CD4-positive, alpha-beta memory T cell (primary cell): ENCODE results near the gene COL4A6. TPM values are rescaled to one million over a fixed set of nuclear protein-coding genes. Genes with fewer than 3 reads are reported as not detected.
A peak's percentile ranks its signal among the peaks of the same experiment; 100 is the strongest.
"Not testable (repeated sequence)": the region's sequence is repeated elsewhere in the genome, so short reads cannot be mapped to it uniquely, and the experiment has no call there.

Experiments used
- CTCF ChIA-PET: fragments of 350-600 bp; sonication (Branson Sonifier 250); formaldehyde crosslinking; loops from one replicate; lab custom pipeline; 2021; ENCODE audit warnings: inconsistent platforms; ENCODE audit not compliant: partially characterized antibody; lab: Charles Lee
- POLR2A ChIA-PET: fragments of 350-600 bp; sonication (Branson Sonifier 250); formaldehyde crosslinking; loops from one replicate; lab custom pipeline; 2021; ENCODE audit not compliant: partially characterized antibody; lab: Charles Lee
- DNase-seq, 5 donors: peaks; one replicate each; pipeline versions ENCODE4 v3.0.0 to v3.0.0-alpha.2; 2020 to 2022; ENCODE audit warnings: mixed read lengths in 1 of 5
- H3K27ac ChIP-seq: one replicate; pipeline ENCODE4 v1.7.0; 2013; ENCODE audit warnings: low read depth, low read length
- H3K27me3 ChIP-seq: 2 replicates; pipeline ENCODE4 v1.7.0; 2013; ENCODE audit warnings: mild to moderate bottlenecking, low read length, moderate library complexity; ENCODE audit not compliant: insufficient read depth
- H3K36me3 ChIP-seq: 2 replicates; pipeline ENCODE4 v1.7.0; 2013; ENCODE audit warnings: mild to moderate bottlenecking, low read length, moderate library complexity; ENCODE audit not compliant: insufficient read depth
- H3K4me1 ChIP-seq: 2 replicates; pipeline ENCODE4 v1.7.0; 2013; ENCODE audit warnings: mild to moderate bottlenecking, low read length, moderate library complexity; ENCODE audit not compliant: insufficient read depth
- H3K4me3 ChIP-seq, 2 donors: one replicate each; pipeline ENCODE4 v1.7.0; 2013; ENCODE audit warnings: low read length in 2 of 2, mild to moderate bottlenecking in 1 of 2
- H3K9me3 ChIP-seq, 2 donors: one replicate each; pipeline ENCODE4 v1.7.0; 2013; ENCODE audit warnings: low read length in 2 of 2, control low read depth in 1 of 2; ENCODE audit not compliant: control insufficient read depth in 1 of 2
- H3K27ac Mint-ChIP-seq, 7 donors: one replicate each; pipeline ENCODE4 v1.8.0; 2020 to 2021; ENCODE audit warnings: mixed read lengths in 7 of 7, mild to moderate bottlenecking in 6 of 7, inconsistent platforms in 3 of 7, moderate library complexity in 3 of 7
- H3K27me3 Mint-ChIP-seq, 2 donors: one replicate each; pipeline ENCODE4 v1.8.0; 2020 to 2021; ENCODE audit warnings: mixed read lengths in 2 of 2
- H3K36me3 Mint-ChIP-seq, 2 donors: one replicate each; pipeline ENCODE4 v1.8.0; 2020 to 2021; ENCODE audit warnings: mixed read lengths in 2 of 2, inconsistent platforms in 1 of 2, mild to moderate bottlenecking in 1 of 2
- H3K4me1 Mint-ChIP-seq, 4 donors: one replicate each; pipeline ENCODE4 v1.8.0; 2020 to 2021; ENCODE audit warnings: mixed read lengths in 4 of 4, mild to moderate bottlenecking in 1 of 4
- H3K4me3 Mint-ChIP-seq, 8 donors: one replicate each; pipeline ENCODE4 v1.8.0; 2020 to 2021; ENCODE audit warnings: mixed read lengths in 8 of 8, mild to moderate bottlenecking in 7 of 8, moderate library complexity in 6 of 8, inconsistent platforms in 3 of 8
- H3K9me3 Mint-ChIP-seq, 8 donors: one replicate each; pipeline ENCODE4 v1.8.0; 2020 to 2021; ENCODE audit warnings: mixed read lengths in 8 of 8, mild to moderate bottlenecking in 5 of 8, inconsistent platforms in 3 of 8, moderate library complexity in 1 of 8
- intact Hi-C: fragments of 100-400 bp; cut with micrococcal nuclease; formaldehyde crosslinking; loops from one replicate; pipeline ENCODE4 v1.15.1; 2023
- polyA plus RNA-seq, 2 donors: library from polyadenylated mRNA; unstranded; fragments of 300-500 nt; fragmentation: Illumina TruSeq; gene quantifications; one replicate each; pipeline ENCODE4 v1.2.3, GENCODE V29; 2021
- total RNA-seq, 2 experiments: library from RNA; stranded (reverse); gene quantifications; one replicate each; pipeline ENCODE4 v1.2.3, GENCODE V29; 2021

The COL4A6 gene
- total RNA-seq (not detected), polyA plus RNA-seq (not detected)

- Histone ChIP-seq H3K27ac (no peak within 1 kb of the TSS), H3K27me3 (no peaks in the 10 kb centered on the region), H3K9me3 (no peaks in the 10 kb centered on the region), H3K36me3 (no peaks in the 10 kb centered on the region), H3K4me1 (no peaks in the 10 kb centered on the region), H3K4me3 (no peak within 1 kb of the TSS)
- intact Hi-C loops = no loop called here
- Mint-ChIP-seq H3K4me3 (peak within 1 kb of the TSS in 7 of 8 donors; percentile 29 to 79 (median 69)), H3K4me1 (peaks cover 0 to 14% (median 4%) of the 10 kb centered on the region in 4 donors), H3K27me3 (peaks cover 7 to 18% of the 10 kb centered on the region in 2 donors), H3K36me3 (no peaks in the 10 kb centered on the region), H3K9me3 (no peaks in the 10 kb centered on the region), H3K27ac (no peak within 1 kb of the TSS)
- ChIA-PET CTCF (no interaction called here), POLR2A (no interaction called here)
- DNase-seq = no peak
Measured at GRCh38 chrX:108438110-108438623, at the start of gene COL4A6. Gene COL4A6 (minus strand): TSS chrX:108438422. CDS start chrX:108438196, 226 bp downstream.

GRCh38 chrX:108485960-108486359 is 47.7 kb upstream of the COL4A6 start:
- Histone ChIP-seq H3K4me3 (no peak overlapping the region), H3K36me3 (no peaks in the 10 kb centered on the region), H3K4me1 (no peaks in the 10 kb centered on the region), H3K27me3 (no peaks in the 10 kb centered on the region), H3K9me3 (no peaks in the 10 kb centered on the region), H3K27ac (no peak overlapping the region)
- DNase-seq = no peak
- ChIA-PET CTCF (no interaction called here), POLR2A (no interaction called here)
- Mint-ChIP-seq H3K4me3 (no peak overlapping the region), H3K36me3 (no peaks in the 10 kb centered on the region), H3K9me3 (peaks cover 0 to 3% (median 0%) of the 10 kb centered on the region in 8 donors), H3K27ac (no peak overlapping the region), H3K27me3 (no peaks in the 10 kb centered on the region), H3K4me1 (no peaks in the 10 kb centered on the region)
- intact Hi-C loops = no loop called here

GRCh38 chrX:108484251-108484650 is 46.0 kb upstream of the COL4A6 start:
- no peaks in the 10 kb centered on the region for H3K9me3 ChIP-seq
- no peak for DNase-seq
- no peaks in the 10 kb centered on the region for H3K36me3 Mint-ChIP-seq
- ChIA-PET CTCF (no interaction called here), POLR2A (no interaction called here)
- no peaks in the 10 kb centered on the region for H3K4me1 ChIP-seq
- no peak overlapping the region for H3K27ac ChIP-seq
- H3K27ac Mint-ChIP-seq = no peak overlapping the region
- no peak overlapping the region for H3K4me3 Mint-ChIP-seq
- no peaks in the 10 kb centered on the region for H3K4me1 Mint-ChIP-seq
- H3K27me3 ChIP-seq = no peaks in the 10 kb centered on the region
- H3K4me3 ChIP-seq = no peak overlapping the region
- H3K36me3 ChIP-seq = no peaks in the 10 kb centered on the region
- H3K9me3 Mint-ChIP-seq = peaks cover 0 to 3% (median 0%) of the 10 kb centered on the region in 8 donors
- no peaks in the 10 kb centered on the region for H3K27me3 Mint-ChIP-seq
- intact Hi-C loops = no loop called here

- not testable (repeated sequence) for H3K27me3 Mint-ChIP-seq, H3K4me3 Mint-ChIP-seq, H3K27ac Mint-ChIP-seq
Measured at GRCh38 chrX:108481528-108481927, 43.3 kb upstream of the COL4A6 start.

GRCh38 chrX:108473979-108474378 is 35.8 kb upstream of the COL4A6 start:
- no peak for DNase-seq
- POLR2A ChIA-PET = no interaction called here
- Mint-ChIP-seq H3K4me3 (no peak overlapping the region), H3K9me3 (peaks cover 0 to 5% (median 0%) of the 10 kb centered on the region in 8 donors), H3K27me3 (peaks cover 0 to 2% of the 10 kb centered on the region in 2 donors), H3K4me1 (no peaks in the 10 kb centered on the region), H3K36me3 (no peaks in the 10 kb centered on the region), H3K27ac (no peak overlapping the region)
- CTCF ChIA-PET = no interaction called here
- Histone ChIP-seq H3K36me3 (no peaks in the 10 kb centered on the region), H3K4me1 (no peaks in the 10 kb centered on the region), H3K27me3 (no peaks in the 10 kb centered on the region), H3K4me3 (no peak overlapping the region), H3K9me3 (no peaks in the 10 kb centered on the region), H3K27ac (no peak overlapping the region)
- intact Hi-C loops = no loop called here

More at GRCh38 chrX:108481528-108481927, 43.3 kb upstream of the COL4A6 start:
- DNase-seq, H3K4me1 Mint-ChIP-seq, intact Hi-C loops, H3K36me3 ChIP-seq, H3K9me3 ChIP-seq, H3K4me1 ChIP-seq, H3K27ac ChIP-seq, POLR2A ChIA-PET, H3K27me3 ChIP-seq, H3K4me3 ChIP-seq, CTCF ChIA-PET, H3K36me3 Mint-ChIP-seq, H3K9me3 Mint-ChIP-seq: not testable (repeated sequence)

- H3K36me3 Mint-ChIP-seq = no peaks in the 10 kb centered on the region
- CTCF ChIA-PET = interaction anchor here (1.3 kb wide), 1 partner anchor 20 kb away, joined by 3 read pairs; no protein-coding TSS in a partner anchor
Measured at GRCh38 chrX:108468486-108468885, 30.3 kb upstream of the COL4A6 start.

GRCh38 chrX:108464604-108465003 is 26.4 kb upstream of the COL4A6 start:
- ChIA-PET POLR2A (no interaction called here), CTCF (no interaction called here)
- DNase-seq = no peak
- H3K9me3 ChIP-seq = no peaks in the 10 kb centered on the region
- no peaks in the 10 kb centered on the region for H3K27me3 ChIP-seq
- intact Hi-C loops = no loop called here
- no peaks in the 10 kb centered on the region for H3K36me3 ChIP-seq
- Mint-ChIP-seq H3K27ac (no peak overlapping the region), H3K4me3 (no peak overlapping the region), H3K9me3 (no peaks in the 10 kb centered on the region), H3K27me3 (no peaks in the 10 kb centered on the region), H3K4me1 (no peaks in the 10 kb centered on the region), H3K36me3 (no peaks in the 10 kb centered on the region)
- no peak overlapping the region for H3K27ac ChIP-seq
- no peaks in the 10 kb centered on the region for H3K4me1 ChIP-seq
- H3K4me3 ChIP-seq = no peak overlapping the region

More at GRCh38 chrX:108468486-108468885, 30.3 kb upstream of the COL4A6 start:
- Mint-ChIP-seq H3K27ac (no peak overlapping the region), H3K9me3 (no peaks in the 10 kb centered on the region), H3K27me3 (no peaks in the 10 kb centered on the region), H3K4me1 (no peaks in the 10 kb centered on the region), H3K4me3 (no peak overlapping the region)
- no peak for DNase-seq
- Histone ChIP-seq H3K4me1 (no peaks in the 10 kb centered on the region), H3K27ac (no peak overlapping the region), H3K9me3 (no peaks in the 10 kb centered on the region), H3K36me3 (no peaks in the 10 kb centered on the region), H3K4me3 (no peak overlapping the region), H3K27me3 (no peaks in the 10 kb centered on the region)
- intact Hi-C loops = no loop called here
- POLR2A ChIA-PET = no interaction called here
